CD4-positive, alpha-beta T cell treated with Interleukin-12 subunit alpha and Interleukin-12 subunit beta, for 1 hour (primary cell): ENCODE data around the gene PPP1R15B.
A peak's percentile ranks its signal among the peaks of the same experiment; 100 is the strongest.

ENCODE experiments used
- DNase-seq: peaks from one replicate; pipeline ENCODE4 v3.0.0-alpha.2; 2020

PPP1R15B gene

DNA sequence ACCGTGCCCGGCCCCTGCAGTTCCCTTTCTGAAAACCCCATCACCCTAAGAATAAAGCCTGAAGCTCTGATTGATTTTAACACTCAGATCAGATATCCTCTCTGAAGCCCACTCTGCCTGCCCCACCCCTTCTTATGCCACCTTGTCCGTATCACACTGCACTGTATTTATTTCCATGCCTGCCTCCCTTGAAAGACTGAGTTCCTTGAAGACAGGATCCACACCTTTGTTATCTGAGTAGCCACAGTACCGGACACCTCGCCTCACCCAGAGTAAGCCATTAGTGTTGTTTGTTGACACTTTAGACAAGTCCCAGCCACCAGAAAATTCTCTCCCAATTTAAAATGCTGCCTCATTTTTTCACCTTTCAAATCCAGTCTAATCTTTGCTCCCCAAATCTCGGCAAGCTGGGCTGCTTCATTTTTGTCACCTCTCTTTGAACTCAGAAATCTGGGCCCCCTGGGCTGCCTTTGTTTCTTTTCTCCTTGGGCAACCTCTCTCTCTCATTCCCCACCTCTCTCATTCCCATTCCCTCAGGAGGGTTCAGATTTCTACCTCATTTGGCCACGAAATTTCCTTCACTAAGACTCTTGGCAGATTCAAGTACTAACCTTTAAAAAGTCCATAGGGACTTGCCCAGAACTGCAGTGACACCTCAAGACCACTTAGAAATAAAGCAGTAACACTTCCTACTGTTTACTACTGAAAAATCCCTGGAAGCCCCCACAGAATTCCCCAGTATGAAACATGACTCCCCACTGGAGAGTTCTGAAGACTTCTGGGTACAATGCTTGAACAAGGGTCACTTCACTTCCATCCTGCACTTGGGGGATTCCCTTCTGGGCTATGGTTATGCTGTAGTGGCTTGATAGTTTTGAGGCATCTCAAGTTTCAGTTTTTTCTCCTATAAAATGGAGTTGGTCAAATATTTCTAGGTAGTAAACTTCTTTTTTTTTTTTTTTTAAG, 8.7 kb upstream of the PPP1R15B start:
- no peak for DNase-seq

DNA sequence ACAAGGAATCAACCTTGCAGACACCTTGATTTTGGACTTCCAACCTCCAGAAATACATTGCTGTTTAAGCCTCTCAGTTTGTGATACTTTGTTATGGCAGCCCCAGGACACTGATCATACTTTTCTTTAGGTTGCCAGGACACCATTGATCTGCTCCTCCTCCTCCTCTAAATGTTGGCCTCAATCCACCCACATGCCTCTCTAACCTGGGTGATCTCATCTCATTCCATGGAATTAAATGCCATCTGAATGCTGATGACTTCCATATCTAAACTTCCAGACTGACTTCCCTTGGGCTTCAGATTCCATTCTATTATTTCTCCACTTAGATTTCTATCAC, 7.4 kb upstream of the PPP1R15B start:
- DNase-seq, result no peak

- no peak for DNase-seq
Observed at GRCh38 chr1:204418174-204419063, 6.8 kb upstream of the PPP1R15B start.

DNA sequence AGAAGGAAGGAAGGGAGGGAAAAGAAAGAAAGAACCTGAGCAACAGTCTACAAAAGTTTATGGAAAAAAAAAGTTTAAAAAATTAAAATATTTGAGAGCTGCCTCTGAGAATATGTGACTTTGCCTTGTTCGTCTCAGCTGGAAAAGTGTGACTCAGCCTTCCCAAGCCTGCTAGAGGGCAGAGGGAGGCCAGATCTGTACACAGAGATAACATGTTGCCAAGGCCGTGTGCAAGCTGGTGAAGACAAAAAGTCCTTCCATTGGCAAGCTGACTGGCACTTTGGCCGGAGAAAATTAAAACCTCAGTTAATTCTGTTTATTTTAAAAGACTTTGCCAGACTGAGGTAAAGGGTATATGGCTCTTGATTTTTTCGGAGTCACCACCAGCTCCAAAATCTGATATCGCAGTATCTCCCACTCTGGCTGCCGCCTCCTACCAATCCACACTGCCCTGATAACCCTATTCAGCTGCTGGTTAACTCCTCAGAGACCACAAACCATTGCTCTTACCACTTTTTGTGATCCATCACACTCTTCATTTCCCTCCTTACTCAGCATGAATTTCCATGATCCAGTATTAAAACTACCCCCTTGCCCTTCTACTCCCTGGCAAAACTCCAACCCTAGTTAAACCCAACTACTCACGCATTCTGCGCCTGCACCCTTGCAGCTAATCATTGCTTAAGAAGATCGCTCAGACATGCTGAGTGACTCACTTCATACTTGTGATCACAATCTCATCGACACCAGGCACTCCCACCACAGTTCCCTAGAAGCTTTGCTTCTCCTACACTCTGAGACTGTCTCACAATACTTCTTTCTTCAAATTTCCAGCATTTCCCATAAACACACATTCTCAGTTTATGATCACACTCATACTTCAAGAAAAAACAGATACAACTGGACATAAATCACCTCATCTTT, 5.7 kb upstream of the PPP1R15B start:
- no peak for DNase-seq

- DNase-seq, result no peak
Observed at GRCh38 chr1:204416589-204417073, 5.0 kb upstream of the PPP1R15B start.

DNA sequence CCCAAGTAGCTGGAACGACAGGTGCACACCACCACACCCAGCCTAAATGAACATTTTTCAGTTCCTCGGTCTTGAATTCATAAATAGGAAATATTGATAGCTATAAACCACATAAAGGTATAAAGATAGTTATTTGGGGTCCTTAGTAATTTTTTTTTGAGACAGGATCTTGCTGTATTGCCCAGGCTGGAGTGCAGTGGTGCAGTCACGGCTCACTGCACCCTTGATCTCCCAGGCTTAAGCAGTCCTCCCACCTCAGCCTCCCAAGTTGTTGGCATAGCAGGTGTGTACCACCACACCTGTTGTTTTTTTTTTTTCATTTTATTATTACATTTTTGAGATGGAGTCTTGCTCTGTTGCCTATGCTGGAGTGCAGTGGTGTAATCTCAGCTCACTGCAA, 3.7 kb upstream of the PPP1R15B start:
- no peak for DNase-seq

GRCh38 chr1:204414016-204414415, 2.4 kb upstream of the PPP1R15B start:
- no peak for DNase-seq

DNA sequence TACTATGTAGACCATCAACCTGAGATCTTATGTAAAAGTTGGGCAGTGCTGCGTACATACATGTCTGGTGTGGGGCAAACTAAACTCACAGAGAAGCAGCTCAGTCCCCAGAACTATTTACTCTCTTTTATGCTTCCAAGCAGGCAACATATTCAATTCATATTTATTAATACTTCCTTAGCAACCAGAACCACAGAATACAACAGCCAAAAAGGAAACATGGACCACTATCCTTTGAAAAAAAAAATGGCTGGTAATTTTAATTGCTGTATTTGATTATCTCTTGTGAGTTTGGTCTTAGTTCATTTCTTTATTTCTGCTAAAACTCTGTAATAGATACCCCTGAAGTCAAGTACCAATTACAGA, 1.5 kb upstream of the PPP1R15B start:
- DNase-seq, result no peak

DNA sequence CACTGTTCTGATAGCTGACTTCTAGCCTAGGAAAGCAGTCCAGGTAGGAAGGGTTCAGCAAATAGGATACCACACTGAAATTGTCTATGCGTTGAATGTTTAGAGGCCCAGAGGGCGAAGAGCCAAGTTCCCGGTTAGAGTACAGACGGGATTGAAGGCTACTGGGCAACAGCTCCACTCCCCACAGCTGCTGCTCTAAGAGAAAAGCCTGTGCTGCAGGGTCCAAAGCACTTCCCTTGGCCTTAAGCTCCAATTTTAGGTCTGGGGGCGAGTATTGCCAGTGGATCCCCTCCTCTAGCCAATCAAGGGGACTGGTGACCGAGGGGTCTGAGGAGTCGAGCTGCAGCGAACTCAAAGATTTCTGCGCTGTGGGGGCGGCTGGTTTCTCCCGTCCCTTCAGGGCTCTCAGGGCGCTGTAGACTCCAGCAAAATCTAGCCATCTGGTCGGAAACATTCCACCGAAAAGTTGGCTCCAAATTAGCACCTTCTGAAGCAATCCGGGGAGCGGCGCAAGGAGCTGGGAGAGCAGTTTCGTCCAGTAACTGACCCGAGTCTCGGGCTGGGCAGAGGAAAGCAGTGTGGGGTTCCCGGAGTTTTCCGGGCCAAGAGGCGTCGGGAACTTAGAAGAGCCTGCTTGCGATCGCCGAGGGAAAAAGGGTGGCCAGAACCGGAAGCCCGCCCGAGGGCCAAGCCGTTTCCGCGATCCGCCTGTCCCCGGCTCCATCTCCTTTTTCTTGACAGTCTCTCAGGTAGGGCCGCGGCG, 748 bp downstream of the PPP1R15B start:
- no peak for DNase-seq

DNA sequence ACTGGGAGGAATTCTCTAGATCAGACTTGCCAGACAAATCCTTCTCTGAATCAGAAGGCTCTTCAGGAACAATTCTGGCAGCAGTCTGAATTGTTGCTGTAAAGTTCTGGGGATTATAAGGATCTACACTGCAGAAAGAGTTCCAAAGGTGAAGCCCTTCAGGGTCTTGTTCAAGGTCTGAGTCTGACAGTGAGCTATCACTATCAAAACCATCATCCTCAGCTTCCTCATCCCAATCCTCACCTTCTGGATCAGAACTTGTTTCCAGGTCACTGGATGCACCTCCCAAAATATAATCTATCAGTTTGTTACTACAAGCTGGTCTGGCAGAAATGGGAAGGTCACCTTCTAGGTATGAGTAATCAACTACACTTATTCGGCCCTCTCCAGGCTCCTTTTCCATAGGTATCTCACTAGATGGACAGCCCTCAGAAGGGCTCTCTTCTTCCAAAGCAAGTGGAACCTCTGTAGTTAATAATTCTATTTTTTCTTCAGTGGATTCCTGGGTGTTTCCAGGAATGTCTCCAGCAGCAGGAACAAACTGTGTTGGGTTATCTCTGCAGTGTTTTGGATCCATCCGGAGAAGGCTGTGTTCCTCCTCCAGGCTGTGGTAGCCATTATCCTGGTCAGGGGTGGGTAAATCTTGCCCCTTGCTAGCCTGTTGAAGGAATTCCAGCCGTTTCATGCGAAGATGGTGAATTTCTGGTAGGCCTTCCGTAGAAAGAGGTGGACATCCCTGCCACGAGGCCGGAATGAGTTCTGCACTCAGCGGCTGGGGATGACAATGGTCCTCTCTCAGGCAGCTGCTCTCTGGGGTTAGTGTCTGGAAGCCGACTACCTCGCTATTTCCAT, 1.6 kb downstream of the PPP1R15B start:
- no peak for DNase-seq

DNA sequence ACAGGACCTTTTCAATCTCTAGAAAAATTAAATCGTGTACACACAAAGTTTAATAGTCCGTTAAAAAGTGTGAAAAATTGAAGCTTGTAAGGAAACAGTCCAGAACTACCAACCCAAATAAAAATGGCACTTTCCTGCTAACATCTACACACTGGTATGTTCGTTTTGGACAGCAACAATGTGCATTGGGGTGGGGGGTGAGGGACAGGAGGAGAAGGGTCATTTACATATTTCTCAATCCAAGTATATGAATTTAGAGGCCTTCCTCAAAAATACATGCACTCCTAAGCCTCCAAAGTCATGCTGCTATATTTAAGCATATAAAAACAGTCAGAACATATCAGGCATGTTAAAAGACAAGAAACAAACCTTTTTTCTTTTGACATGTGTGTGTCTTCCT, 2.5 kb downstream of the PPP1R15B start:
- no peak for DNase-seq

- DNase-seq, result no peak
Observed at GRCh38 chr1:204408602-204409001, 3.0 kb downstream of the PPP1R15B start.

- DNase-seq, result peak; percentile 51
Observed at GRCh38 chr1:204408074-204408507, 3.5 kb downstream of the PPP1R15B start.

DNA sequence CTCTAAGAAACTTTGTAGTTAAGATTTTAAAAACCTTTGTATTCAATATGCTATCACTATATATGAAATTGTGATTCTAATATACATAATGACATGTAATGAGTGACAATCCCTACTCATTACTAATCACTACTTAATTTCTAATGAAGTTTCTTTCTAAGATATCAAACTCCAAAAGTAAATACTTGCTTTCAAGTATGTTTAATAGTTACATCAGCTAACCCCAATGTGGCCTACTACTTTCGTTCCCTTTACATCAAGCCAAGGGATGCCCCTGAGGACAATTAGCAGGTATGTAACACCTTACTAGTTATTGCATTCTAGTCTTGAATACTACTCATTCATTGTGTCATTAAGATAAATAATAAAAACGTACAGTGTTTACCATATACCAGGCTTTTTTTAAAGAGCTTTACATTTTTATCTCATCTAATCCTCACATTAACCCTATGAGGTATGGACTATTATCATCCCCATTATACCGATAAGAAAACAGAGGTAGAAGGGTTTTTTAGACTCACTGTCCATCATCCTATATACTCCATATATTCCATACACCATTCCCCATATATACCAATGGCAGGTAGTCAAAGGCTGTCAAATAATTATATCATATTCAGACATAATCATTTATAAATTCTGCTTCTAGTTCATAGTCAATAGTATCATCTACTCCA, 4.2 kb downstream of the PPP1R15B start:
- no peak for DNase-seq

DNA sequence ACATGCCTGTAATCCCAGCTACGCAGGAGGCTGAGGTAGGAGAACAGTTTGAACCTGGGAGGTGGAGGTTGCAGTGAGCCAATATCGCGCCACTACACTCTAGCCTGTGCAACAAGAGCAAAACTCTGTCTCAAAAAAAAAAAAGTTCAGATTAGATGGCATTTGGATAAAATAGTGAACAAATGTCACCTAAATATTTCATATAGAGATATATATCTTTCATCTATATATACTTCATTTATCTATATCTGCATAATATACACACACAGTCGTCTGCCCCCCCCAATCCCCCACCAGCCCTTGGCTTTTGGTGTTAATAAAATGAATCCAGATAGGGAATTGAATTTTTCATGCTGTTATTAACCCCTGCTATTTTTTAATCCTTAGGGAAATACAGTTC, 5.0 kb downstream of the PPP1R15B start:
- DNase-seq, result no peak

DNA sequence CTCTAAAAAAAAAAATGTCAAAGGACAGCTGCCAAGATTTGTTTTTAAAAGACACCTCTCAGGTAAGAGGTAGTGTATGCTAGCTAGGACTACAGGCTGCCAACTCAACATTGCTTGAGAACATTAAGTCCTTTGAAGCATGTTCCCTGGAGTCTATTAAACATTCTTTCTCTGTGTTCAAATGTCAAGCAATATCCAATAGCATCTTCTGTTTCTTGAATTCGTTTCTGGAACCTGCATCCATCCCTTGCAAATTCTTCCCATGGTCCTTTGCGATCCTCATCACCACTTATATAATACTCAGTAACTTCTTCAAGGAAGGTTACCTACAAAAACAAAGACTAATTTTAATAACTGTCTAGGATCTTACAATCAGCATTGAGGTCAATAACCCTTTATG, 5.6 kb downstream of the PPP1R15B start:
- no peak for DNase-seq

DNA sequence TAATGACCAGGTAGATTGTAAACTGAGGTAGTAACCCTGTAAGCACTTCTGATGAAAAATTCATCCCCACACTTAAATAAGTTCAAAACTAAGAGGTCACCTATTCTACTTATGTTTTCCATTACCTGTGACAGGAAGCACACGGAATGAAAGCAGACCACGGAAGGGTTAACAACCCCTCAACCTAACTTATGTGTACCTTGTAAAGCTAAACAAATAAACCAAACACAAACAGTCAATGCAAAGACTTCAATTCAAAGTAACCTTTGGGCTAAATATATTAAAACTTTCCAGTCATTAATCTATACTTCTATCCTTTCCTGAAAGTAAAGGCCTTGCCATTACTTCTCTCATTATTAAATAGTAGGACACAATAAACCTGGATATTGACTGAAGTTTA, 7.0 kb downstream of the PPP1R15B start:
- no peak for DNase-seq

DNA sequence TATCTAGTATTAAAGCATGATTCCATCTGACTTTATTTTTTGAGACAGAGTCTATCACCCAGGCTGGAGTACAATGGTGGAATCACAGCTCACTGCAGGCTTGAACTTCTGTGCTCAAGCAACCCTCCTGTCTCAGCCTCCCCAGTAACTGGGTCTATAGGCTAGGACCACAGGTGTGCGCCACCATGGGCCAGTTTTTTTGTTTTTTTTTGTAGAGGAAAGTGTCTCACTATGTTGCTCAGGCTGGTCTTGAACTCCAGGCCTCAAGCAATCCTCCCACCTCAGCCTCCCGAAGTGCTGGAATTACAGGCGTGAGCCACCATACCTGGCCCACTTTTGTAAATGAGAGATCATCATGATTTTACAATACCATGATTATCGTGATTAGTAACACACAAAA, 9.2 kb downstream of the PPP1R15B start:
- no peak for DNase-seq

- DNase-seq, result no peak
Observed at GRCh38 chr1:204401730-204402129, 9.9 kb downstream of the PPP1R15B start.

- DNase-seq, result no peak
Observed at GRCh38 chr1:204400882-204401510, 10.6 kb downstream of the PPP1R15B start.
